HG02973 (cell line): ENCODE data around the gene ARHGAP23.

Source experiments
- ATAC-seq: cut with Tn5 transposase; IDR thresholded peaks from one replicate; pipeline ENCODE4 v1.9.1; 2021; ENCODE audit warnings: moderate library complexity; ENCODE audit not compliant: unreplicated experiment

Gene ARHGAP23

DNA sequence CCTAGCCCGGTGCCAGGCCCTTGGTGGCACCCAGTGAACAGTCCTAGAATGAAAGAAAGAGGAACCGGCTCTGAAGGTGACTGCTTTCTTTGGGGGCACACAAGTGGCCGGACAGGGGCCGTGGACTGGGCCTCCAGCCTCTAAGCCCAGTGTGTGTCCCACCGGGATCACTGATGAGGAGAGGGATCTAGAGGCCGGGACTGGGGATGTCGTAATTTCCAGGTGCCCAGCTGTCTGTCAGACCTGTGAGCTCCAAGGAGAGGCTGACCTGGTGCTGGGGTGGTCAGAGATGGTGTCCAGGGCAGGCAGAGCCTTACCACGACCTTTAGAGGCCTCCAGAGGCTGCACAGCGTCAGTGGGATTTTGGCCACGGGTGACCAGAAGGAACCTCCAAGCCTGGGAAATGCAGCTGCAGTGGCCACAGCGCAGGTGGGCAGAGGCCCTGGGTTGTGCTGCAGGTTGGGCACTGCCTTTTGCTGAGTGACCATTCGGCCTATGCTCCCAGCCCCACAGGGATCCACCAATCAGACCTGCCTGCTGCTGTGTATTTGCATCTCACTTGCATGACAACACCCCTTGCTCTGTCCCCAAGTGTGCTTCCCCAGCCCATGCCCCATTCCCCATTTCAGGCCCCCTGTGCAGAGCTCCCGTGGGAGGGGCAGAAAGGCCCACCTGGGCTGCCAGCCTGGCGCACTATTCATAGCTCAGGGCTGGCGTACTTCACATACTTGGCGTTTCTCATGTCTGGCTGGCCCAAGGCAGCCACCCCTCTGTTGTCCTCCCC, 12.5 kb downstream of the ARHGAP23 start:
- no peak for ATAC-seq

DNA sequence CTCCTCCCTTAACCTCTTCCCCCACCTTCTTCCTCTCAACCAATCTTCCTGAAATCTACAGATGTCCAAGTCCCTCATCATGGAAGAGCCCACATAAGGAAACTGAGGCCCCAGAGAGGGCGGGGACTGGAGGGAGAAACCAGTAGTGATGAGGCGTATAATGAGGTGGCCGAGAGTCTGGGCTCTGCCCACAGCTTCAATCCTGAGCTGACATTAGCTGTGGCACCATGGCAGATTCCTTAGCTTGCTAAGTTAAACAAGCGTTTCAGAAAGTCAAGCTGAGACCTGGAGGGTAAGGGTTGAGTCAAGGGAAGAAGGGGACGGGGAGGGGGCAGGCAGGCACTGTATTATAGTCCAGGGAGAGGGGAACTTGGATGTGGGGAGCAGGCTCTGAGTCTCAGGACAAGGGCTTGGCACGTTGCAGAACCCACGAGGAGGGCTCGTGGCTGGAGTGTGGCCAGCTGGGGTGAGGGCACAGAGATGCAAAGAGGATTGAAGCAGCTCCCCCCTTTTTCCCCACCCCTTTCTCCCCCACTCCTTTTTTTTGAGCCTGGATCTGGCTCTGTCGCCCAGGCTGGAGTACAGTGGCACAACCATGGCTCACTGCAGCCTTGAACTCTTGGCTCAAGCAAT, 13.3 kb downstream of the ARHGAP23 start:
- ATAC-seq, result no peak

DNA sequence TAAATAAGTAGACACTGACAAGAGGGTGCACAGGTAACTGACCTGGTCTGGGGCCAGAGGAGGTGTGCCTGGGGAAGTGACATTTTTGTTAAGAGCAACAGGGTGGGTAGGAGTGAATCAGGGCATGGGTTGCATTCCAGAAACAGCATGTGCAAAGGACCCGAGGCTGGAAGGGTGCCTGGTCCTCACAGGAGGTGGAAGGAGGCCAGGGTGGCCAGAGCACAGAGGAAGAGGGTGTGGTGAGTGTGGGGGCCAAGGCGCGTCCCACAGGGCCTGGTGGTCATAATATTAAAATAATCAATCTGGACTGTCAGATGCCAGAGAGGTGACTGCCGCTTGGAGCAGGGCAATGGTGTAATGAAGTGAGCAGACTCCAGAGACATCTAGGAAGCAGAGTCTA, 14.3 kb downstream of the ARHGAP23 start:
- ATAC-seq, result no peak

DNA sequence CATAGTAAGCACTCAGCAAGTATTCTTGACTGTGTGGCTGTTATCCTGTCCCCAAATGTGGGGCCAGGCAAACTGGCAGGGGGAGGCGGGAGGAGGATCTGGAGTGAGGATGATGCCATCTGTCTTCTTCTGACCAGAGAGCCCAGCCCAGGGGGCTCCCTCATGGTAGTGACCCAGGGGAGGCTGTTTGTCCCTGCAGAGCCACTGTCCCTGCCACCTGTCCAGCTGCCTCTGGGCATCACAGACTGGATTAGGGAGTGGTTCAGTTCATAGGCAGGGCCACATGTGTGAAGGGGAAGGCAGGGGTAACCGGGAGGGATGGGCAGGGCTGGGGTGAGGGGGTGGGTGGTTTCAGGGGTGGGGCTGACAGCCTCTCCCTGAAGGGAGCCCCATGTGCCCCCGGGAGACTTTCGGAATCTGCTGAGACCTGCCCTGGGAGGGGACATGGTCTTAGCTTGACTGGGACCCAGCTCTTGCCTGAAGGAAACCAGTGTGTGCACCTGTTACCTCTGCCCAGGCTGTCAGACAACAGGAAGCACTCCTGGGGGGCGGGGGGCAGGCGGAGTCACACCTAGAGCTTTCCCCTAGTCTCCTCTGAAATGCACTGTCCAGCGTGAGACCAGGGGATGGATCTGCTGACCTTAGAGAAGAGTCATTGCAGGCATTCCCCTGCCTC, 15.2 kb downstream of the ARHGAP23 start:
- ATAC-seq, result no peak

DNA sequence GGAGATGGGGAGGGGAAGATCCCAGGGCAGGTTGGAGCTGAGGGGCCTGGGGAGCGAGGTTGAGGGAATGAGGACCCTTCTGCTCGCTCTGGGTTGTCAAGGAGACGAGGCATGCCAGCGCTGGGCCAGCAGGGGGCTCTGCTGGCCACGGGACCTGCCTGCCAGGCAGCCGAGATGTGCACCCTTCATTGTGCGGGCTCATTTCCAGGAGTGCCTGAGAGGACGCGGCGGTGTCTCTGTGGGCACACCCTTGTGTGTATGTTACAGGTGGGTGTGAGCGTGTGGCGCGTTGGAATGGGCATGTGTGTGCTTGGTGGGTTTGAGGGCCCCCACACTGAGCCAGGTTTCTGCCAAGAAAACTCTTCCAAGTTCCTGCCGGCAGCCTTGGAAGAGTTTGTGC, 15.9 kb downstream of the ARHGAP23 start:
- no peak for ATAC-seq

DNA sequence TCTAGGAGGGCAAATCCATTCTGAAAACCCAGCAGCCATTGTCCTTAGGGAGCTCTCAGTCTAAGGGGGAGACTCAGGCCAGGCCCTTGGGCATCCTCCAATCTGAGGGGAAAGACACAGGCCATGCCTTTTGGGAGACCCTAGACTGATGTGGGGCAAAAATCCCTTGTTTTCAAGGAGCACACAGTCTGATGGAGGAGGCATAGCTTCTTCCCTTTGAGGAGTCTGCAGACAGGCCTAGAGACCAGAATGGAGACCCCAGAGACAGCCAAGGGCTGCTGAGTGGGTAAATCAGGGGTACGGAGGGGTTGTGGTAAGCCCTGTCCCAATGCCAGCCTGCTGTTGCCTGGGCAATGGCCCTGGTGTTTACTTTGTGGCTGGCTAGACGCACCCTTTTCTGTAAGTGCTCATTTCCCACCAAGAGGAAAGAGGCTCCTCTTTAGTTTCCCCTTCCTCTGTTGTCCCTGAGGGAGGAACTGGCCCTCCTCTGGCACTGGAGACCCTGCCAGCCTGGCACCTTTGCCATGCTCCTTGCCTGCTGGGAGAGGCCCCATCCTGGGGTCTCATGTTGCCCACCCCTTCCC, 19.3 kb downstream of the ARHGAP23 start:
- no peak for ATAC-seq

DNA sequence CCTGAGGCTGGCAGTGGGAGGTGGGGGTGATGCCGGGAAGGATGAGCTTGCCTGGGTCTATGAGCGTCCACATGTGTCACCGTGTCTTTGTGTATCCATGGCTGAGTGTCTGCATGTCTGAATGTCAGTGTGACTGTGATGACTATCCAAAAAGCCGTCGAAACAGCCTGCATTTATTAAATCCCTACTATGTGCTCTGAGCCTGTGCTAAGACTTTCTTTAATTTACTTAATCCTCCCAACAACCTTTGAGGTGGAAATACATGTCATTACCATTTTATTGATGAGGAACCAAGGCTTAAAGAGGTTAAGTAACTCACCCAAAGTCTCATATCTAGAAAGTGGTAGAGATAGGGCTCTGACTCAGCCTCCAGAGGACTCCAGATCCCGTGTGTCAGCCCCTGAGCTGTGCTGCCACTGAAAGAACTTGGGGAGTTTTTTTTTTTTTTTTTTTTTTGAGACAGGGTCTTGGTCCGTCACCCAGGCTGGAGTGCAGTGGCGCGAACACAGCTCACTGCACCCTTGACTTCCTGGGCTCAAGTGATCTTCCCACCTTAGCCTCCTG, 20.0 kb downstream of the ARHGAP23 start:
- no peak for ATAC-seq

DNA sequence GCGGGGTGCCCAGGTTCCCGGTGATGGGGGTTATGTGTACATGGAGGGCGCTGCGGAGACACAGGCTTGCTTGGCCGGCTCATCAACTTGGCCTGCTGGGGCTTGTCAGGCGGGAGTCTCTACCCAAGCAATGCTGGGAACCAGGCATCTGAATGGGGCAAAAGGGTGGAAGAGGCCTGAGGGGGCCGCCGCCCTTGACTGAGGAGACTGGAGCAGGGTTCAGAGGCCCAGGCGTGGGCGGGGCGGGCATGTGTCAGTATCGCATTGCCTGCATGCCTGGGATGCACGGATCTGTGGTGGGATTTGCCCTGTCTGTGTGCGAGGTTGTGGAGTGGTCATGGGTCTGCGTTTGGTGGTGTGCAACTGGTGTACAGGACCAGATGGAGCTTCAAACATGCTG, 21.1 kb downstream of the ARHGAP23 start:
- ATAC-seq, result no peak

DNA sequence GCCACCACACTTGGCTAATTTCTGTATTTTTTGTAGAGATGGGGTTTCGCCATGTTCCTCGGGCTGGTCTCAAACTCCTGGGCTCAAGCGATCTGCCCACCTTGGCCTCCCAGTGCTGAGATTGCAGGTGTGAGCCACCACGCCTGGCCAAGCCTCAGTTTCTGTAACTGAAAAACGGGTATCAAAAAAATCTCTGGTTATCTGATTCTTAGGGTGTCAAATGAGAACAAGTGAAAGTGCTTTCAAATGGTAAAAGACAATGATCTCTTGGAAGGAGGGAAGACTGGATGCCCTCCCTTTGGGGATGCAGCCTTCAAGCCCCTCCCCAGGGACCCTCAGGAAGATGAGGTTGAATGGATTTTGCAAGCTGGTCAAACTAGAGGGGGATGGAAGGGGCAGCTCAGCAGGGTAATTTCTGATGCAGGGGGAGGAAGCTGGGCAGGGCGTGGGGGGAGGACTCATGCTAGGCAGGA, 22.3 kb downstream of the ARHGAP23 start:
- ATAC-seq, result no peak

DNA sequence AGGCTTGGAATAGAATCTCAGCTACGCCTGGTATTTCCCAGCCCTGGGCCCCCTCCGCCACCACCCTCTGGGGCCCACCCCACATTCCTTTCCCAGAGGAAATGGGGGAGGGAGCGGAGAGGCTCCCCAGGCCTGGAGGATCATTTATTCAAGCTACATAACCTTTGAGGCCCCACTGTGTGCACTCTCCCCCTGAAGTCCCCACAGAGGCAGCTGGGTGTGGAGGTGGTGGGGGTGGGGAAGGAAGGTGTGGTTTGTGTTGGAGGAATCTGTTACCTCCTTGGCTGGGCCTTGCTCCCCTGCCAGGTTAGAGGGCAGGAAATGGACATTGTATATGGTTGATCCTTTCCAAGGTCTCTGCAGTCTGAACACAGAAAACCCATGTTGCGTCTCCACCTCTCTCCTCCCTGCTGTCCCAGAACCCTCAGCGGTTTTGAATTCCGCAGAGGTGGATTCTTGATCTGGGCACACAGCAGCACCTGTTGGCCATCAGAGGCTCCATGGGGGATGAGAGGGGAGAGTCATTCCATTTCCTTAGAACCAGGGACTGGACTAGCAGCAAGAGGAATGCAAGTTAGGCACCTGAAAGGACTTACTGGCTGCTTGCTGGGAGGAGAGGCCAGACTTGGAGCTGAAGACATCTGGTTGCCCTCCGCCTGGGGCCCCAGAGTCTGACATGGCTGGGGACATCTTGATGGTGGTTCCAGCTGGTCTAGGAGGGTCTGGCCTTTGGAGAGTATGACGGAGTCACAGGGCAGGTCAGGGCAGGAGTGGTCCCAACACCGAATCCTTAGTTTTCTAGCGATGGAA, 23.0 kb downstream of the ARHGAP23 start:
- no peak for ATAC-seq

DNA sequence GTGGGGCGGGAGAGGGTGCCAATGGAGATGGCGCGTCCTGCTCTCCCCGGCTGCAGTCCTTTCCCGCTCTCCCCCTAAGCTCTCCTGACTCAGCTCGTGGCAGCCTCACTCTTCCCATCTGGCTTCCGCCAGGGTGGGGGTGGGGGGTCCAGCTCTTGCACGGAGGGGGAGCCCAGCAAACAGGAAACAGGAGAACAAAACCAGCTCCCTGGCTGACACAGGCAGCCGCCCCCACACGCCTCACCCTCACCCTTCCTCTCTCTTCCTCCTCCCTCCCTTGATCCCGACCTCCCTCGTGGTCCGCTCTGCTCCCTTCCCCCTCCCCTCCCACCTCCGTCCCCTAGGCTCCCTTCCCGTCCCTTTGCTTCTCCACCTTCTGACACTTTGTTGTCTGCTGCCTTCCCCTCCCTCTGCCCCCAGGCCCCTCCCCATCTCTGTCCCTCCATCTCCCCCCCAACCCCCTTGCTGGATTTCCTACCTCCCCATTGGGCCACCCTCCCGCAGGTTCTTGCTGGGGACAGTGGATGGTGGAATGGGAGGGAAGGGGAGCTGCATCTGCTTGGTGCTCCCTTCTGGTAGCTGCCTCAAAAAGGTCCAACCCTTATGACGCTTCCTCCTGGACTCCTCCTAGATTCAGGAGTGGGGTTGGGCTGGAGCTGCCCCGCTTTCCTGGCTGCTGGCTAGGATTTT, 23.7 kb downstream of the ARHGAP23 start:
- ATAC-seq, result no peak

DNA sequence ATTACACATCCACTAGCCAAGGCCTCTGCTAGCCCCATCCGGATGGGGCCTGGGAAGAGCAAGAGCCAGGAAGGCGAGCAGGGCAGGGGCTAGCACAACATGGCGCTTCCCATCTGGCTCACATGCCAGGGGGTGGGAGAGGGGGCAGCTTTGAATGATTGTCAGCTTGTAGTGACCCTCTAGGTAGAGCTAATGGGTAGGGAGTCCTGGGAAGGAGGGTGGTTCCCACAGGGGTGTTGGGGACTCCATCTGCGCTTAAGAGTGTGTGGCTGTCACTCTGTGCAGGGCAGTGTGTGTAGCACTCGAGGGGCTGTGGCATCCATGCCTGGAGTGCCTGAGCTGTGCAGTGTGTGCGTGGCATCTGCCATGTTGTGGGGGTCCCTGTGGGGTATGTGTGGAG, 24.5 kb downstream of the ARHGAP23 start:
- ATAC-seq, result no peak

DNA sequence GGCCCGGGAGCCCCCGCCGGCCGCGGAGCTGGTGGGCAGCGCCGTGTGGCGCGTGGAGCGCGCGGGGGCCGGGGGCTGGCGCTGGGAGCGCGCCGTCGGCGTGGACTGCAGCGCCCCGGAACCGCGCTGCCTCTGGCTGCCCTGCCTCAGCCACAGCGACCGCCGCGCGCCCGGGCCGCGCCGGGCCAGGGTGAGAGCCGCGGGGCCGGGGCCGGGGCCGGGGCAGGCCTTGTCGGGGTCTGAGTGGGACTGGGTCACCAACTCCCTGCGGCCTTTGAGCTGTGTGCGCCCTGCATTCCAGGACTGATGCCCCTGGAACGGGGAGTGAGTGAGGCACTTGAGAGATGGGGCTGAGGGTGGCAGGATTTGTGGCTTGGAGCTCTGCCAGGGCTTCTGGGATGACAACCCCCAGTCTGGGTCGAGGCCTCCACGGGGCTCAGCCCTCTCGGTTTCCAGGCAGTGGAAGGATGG, 25.7 kb downstream of the ARHGAP23 start:
- no peak for ATAC-seq

DNA sequence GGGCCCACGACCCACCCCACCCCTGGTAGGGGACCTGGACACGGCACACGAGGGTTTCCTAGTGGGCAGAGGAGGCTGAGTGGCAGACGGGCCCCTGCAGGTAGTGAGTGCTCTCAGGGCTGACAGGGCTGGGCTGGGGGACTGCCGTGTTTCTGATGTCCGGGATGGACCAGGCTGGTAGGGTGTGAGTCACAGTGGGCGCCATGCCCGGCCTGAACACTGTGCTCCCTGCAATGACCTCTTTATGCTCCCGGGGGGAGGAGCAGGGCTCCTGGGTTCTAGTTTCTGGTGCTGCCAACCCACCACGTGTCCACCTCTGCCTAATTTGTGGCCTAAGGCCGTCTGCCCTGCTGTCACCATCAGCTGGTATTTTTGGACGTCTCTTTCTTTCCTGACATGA, 26.3 kb downstream of the ARHGAP23 start:
- ATAC-seq, result no peak

DNA sequence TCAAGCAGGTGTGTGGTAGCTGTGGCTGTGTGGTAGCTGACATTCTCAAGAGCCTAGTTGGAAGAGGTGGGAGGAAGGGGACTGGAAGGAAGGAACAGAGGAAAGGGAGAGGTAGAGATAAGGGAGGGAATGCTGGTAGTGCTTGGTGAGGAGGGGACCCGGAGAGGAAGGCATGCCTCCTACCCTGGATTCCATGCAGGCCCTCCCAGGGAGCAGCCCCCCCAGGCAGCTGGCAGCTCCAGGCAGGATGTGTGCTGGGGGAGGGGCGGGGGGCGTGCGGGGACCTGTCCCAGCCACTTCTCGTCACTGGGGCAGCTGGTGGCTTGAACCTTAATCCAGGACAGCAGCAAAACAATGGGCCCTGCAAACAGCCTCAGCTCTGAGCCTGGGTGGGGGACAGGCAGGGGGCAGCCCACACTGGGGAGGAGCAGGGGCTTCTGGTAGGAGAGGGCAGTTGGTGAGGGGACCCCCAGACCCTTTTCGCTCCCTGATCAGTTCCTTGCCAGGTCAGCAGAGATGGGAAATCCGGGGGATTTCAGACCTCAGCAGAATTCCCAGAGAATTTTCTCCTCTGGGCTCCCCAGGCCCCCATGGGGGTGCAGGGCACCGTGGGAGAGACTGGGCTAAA, 27.1 kb downstream of the ARHGAP23 start:
- no peak for ATAC-seq

DNA sequence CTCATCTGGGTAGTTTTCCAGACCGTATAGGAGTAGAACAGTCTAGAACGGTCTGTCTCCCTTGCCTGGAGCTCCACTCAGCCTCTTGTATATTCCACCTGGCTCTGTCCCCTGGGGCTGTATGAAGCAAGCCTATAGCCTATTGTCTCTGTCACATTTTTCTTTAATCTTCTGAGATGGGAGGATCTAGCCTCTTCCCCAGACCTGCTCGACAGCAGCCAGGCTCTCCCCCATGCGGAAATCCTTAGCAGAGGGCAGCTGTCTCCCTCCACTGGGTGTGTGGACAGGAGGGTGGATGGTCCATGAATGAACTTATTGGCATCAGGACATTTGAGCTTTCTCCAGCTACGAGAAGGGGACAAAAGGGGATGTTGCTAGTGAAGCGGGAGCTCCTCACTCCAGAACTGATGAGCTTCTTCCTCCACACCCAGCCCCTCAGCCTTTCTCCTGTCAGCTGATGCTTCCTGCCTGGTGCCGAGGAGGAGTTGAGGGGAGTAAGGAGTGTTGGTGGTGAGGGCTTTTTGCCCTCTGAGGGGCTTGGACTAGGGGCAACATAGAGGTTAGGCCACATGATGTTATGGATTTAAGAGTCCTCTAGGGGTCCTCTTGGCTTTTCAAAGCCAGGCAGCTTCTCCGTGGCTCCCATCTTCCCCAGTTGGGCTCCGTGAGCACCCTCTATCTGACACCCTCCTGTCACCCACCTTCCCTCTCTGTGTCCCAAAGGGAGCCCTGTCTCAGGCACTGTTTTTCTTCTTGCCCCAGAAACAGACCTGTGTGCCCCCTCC, 28.0 kb downstream of the ARHGAP23 start:
- ATAC-seq, result no peak

DNA sequence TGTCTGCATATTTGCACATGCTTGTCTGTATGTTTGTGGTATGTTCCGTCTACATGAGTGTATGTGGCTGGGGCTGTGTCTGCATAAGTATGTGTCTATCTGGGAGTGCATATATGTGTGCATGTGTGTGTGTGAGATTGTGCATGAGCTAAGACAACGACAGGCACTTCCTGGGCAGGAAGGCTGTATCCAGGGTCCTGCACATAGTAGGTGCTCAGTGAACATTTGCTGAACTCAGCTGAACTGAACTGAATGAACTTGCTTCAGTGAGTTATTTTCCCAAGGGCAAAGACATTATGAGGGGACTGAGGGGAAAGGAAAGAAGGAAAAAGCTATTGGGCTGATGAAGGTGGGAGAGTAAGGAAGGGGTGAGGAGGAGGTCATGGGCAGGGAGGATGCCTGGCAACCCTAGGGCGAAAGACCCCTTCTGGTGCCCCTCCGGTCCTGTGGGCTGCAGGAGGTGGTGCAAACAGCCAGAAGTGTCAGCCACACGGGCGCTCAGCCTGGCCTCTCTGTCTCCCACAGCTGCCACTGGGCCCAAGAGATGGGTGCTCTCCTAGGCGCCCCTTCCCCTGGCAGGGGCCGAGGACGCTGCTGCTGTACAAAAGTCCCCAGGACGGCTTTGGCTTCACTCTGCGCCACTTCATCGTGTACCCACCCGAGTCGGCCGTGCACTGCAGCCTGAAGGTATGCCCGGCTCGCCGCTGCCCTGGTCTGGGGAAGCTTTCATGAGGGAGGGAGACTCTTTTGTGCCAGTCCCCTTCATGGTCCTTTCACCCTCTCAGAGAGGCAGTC, 29.5 kb downstream of the ARHGAP23 start:
- no peak for ATAC-seq

DNA sequence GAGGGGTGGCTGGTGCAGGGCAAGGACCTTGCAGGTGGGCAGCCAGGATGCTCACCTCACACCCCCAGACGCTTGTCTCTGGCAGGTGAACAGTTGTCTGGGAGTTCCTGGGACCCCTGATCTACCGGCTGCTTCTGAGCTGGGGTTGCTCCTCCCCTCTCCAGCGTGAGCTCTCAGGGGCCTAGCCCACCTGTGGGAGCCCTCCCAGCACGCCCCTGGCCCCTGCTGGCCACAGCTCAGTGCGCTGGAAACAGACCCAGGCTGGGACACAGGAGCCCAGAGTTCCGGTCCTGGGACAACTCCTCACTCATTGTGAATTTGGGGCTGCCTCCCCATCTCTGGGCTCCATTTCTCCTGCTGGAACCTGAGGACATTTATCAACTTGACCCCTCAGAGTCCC, 30.3 kb downstream of the ARHGAP23 start:
- no peak for ATAC-seq
